Astrocyte (in vitro differentiated cells and primary cell): Measurements from ENCODE around the gene PCNP. TPM values are rescaled to one million over a fixed set of nuclear protein-coding genes. Genes with fewer than 3 reads are reported as not detected.
"Not testable (repeated sequence)": the region's sequence is repeated elsewhere in the genome, so short reads cannot be mapped to it uniquely, and the experiment has no call there.

ENCODE experiments used
- DNase-seq: peaks from one replicate; pipeline ENCODE4 v3.0.0-alpha.2; 2010; ENCODE audit warnings: low read depth
- FAIRE-seq: peaks from 2 replicates; lab custom pipeline; 2011; peaks lifted over from hg19 to GRCh38; lab: Jason Lieb, UNC
- H2AFZ ChIP-seq: 2 replicates; pipeline ENCODE4 v1.6.0; 2012; ENCODE audit warnings: low read depth, low read length, inconsistent platforms
- H3K27ac ChIP-seq: 2 replicates; pipeline ENCODE4 v1.5.1; 2011; ENCODE audit warnings: low read depth, low read length, inconsistent platforms
- H3K27me3 ChIP-seq: 2 replicates; pipeline ENCODE4 v1.6.0; 2011; ENCODE audit warnings: low read length, inconsistent platforms; ENCODE audit not compliant: insufficient read depth
- H3K36me3 ChIP-seq: 2 replicates; pipeline ENCODE4 v1.5.1; 2011; ENCODE audit warnings: low read length, inconsistent platforms; ENCODE audit not compliant: insufficient read depth
- H3K4me1 ChIP-seq: 2 replicates; pipeline ENCODE4 v1.5.1; 2011; ENCODE audit warnings: low read length, inconsistent platforms; ENCODE audit not compliant: insufficient read depth
- H3K4me2 ChIP-seq: 2 replicates; pipeline ENCODE4 v1.6.0; 2012; ENCODE audit warnings: low read length, inconsistent platforms
- H3K4me3 ChIP-seq: 2 replicates; pipeline ENCODE4 v1.5.1; 2011; ENCODE audit warnings: low read depth, mild to moderate bottlenecking, low read length, inconsistent platforms; ENCODE audit not compliant: insufficient read depth
- H3K79me2 ChIP-seq: 2 replicates; pipeline ENCODE4 v1.6.0; 2012; ENCODE audit warnings: mild to moderate bottlenecking, low read length, inconsistent platforms; ENCODE audit not compliant: insufficient read depth
- H3K9ac ChIP-seq: 2 replicates; pipeline ENCODE4 v1.6.0; 2012; ENCODE audit warnings: mild to moderate bottlenecking, low read length, inconsistent platforms
- H3K9me3 ChIP-seq: 2 replicates; pipeline ENCODE4 v1.5.1; 2012; ENCODE audit warnings: low read depth, mild to moderate bottlenecking, low read length, inconsistent platforms; ENCODE audit not compliant: insufficient read depth
- H4K20me1 ChIP-seq: 2 replicates; pipeline ENCODE4 v1.6.0; 2012; ENCODE audit warnings: low read length, inconsistent platforms; ENCODE audit not compliant: insufficient read depth
- H3K27ac Mint-ChIP-seq: one replicate; pipeline ENCODE4 v1.8.0; 2021; ENCODE audit warnings: mild to moderate bottlenecking, mixed read lengths; ENCODE audit not compliant: unreplicated experiment
- H3K27me3 Mint-ChIP-seq: one replicate; pipeline ENCODE4 v1.8.0; 2021; ENCODE audit warnings: low read depth, mixed read lengths; ENCODE audit not compliant: unreplicated experiment
- H3K36me3 Mint-ChIP-seq: one replicate; pipeline ENCODE4 v1.8.0; 2021; ENCODE audit warnings: low read depth, mixed read lengths; ENCODE audit not compliant: unreplicated experiment
- H3K4me1 Mint-ChIP-seq: one replicate; pipeline ENCODE4 v1.8.0; 2021; ENCODE audit warnings: low read depth, mixed read lengths; ENCODE audit not compliant: unreplicated experiment
- H3K4me3 Mint-ChIP-seq: one replicate; pipeline ENCODE4 v1.8.0; 2021; ENCODE audit warnings: mild to moderate bottlenecking, moderate library complexity, mixed read lengths; ENCODE audit not compliant: unreplicated experiment
- H3K9me3 Mint-ChIP-seq: one replicate; pipeline ENCODE4 v1.8.0; 2021; ENCODE audit warnings: mild to moderate bottlenecking, mixed read lengths; ENCODE audit not compliant: unreplicated experiment
- EZH2 ChIP-seq: IDR thresholded peaks from 2 replicates; pipeline ENCODE4 v1.6.1; 2012; ENCODE audit warnings: mild to moderate bottlenecking, low read length, inconsistent platforms; ENCODE audit not compliant: insufficient read depth
- total RNA-seq: library from RNA; stranded (reverse); gene quantifications from 2 replicates; pipeline ENCODE4 v1.2.1, GENCODE V29; 2021
- TF ChIP-seq, protein P1 (sequence below): IDR thresholded peaks from 2 replicates; pipeline ENCODE4 v1.5.1; 2011; ENCODE audit warnings: low read depth, mild to moderate bottlenecking, inconsistent platforms, low read length, moderate library complexity; ENCODE audit not compliant: insufficient read depth

Gene PCNP
- total RNA-seq, 1 donor from 2014 or later, result 151 TPM

DNA sequence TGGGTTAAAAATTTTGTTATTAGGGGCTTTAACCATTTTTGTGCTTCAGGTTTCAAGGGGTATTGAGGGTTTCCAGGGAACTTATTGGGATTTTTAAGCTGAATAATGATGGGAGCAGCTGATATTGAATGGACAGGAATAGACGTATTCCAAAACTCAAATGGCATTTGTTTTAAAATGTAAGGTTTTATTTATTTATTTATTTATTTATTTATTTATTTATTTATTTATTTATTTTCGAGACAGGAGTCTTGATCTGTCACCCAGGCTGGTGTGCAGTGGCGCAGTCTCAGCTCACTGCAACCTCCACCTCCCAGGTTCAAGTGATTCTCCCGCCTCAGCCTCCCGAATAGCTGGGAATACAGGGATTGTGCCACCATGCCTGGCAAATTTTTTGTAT lies 38.8 kb upstream of the PCNP start:
- no peak for TF ChIP-seq EZH2
- no peak overlapping the region for H3K27ac Mint-ChIP-seq
- H3K27me3 Mint-ChIP-seq, result peaks cover 17% of the 10 kb centered on the region
- no peak for DNase-seq
- no peak overlapping the region for H3K27ac ChIP-seq
- H3K9ac ChIP-seq, result no peak overlapping the region
- H3K4me1 ChIP-seq, result no peaks in the 10 kb centered on the region
- peaks cover 5% of the 10 kb centered on the region for H3K27me3 ChIP-seq
- FAIRE-seq, result no peak
- H3K36me3 ChIP-seq, result no peaks in the 10 kb centered on the region
- no peaks in the 10 kb centered on the region for H3K36me3 Mint-ChIP-seq
- H3K4me3 Mint-ChIP-seq, result no peak overlapping the region
- no peaks in the 10 kb centered on the region for H3K9me3 ChIP-seq
- no peak overlapping the region for H3K4me2 ChIP-seq
- no peak overlapping the region for H3K4me3 ChIP-seq
- H4K20me1 ChIP-seq, result no peaks in the 10 kb centered on the region
- H2AFZ ChIP-seq, result no peak overlapping the region
- H3K79me2 ChIP-seq, result no peaks in the 10 kb centered on the region
- peaks cover 16% of the 10 kb centered on the region for H3K4me1 Mint-ChIP-seq
- H3K9me3 Mint-ChIP-seq, result peaks cover 7% of the 10 kb centered on the region

DNA sequence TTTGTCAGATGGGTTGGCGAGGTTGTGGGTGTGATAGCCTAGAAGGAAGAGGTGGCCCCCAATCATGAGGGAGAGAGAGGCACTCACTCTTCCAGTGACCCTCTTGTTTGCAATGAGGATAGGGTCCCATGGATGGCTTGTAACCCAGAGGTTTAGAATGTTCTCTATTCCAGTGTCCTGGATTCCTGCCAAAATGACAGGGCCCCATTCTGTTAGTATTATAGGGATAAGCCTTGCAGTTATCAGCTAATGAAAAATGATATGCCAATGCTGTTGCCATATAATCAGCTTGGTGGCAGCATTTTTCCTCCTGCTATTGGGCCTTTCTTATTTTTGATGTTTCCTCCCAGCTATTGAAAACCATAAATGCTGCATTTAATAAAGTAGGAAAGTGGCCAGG lies 37.7 kb upstream of the PCNP start:
- H3K9me3 Mint-ChIP-seq, result peaks cover 7% of the 10 kb centered on the region
- no peaks in the 10 kb centered on the region for H4K20me1 ChIP-seq
- no peak overlapping the region for H3K4me3 Mint-ChIP-seq
- peaks cover 17% of the 10 kb centered on the region for H3K27me3 Mint-ChIP-seq
- H3K79me2 ChIP-seq, result no peaks in the 10 kb centered on the region
- H3K4me3 ChIP-seq, result no peak overlapping the region
- peaks cover 16% of the 10 kb centered on the region for H3K4me1 Mint-ChIP-seq
- H3K27ac ChIP-seq, result no peak overlapping the region
- H3K4me1 ChIP-seq, result no peaks in the 10 kb centered on the region
- FAIRE-seq, result no peak
- H3K27me3 ChIP-seq, result peaks cover 2% of the 10 kb centered on the region
- no peaks in the 10 kb centered on the region for H3K9me3 ChIP-seq
- H2AFZ ChIP-seq, result no peak overlapping the region
- no peaks in the 10 kb centered on the region for H3K36me3 ChIP-seq
- TF ChIP-seq EZH2, result no peak
- TF ChIP-seq, protein P1, sequence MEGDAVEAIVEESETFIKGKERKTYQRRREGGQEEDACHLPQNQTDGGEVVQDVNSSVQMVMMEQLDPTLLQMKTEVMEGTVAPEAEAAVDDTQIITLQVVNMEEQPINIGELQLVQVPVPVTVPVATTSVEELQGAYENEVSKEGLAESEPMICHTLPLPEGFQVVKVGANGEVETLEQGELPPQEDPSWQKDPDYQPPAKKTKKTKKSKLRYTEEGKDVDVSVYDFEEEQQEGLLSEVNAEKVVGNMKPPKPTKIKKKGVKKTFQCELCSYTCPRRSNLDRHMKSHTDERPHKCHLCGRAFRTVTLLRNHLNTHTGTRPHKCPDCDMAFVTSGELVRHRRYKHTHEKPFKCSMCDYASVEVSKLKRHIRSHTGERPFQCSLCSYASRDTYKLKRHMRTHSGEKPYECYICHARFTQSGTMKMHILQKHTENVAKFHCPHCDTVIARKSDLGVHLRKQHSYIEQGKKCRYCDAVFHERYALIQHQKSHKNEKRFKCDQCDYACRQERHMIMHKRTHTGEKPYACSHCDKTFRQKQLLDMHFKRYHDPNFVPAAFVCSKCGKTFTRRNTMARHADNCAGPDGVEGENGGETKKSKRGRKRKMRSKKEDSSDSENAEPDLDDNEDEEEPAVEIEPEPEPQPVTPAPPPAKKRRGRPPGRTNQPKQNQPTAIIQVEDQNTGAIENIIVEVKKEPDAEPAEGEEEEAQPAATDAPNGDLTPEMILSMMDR, result no peak
- no peaks in the 10 kb centered on the region for H3K36me3 Mint-ChIP-seq
- no peak overlapping the region for H3K27ac Mint-ChIP-seq
- no peak for DNase-seq
- no peak overlapping the region for H3K9ac ChIP-seq
- no peak overlapping the region for H3K4me2 ChIP-seq

DNA sequence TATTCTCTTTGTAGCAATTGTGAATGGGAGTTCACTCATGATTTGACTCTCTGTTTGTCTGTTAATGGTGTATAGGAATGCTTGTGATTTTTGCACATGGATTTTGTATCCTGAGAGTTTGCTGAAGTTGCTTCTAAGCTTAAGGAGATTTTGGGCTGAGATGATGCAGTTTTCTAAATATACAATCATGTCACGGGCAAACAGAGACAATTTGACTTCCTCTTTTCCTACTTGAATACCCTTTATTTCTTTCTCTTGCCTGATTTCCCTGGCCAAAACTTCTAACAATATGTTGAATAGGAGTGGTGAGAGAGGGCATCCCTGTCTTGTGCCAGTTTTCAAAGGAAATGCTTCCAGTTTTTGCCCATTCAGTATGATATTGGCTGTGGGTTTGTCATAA lies 37.0 kb upstream of the PCNP start:
- H3K9me3 ChIP-seq, H3K36me3 ChIP-seq, H2AFZ ChIP-seq, FAIRE-seq, H3K4me1 ChIP-seq, H3K4me1 Mint-ChIP-seq, H3K4me3 ChIP-seq, H3K27ac Mint-ChIP-seq, H3K9ac ChIP-seq, H3K27me3 ChIP-seq, H4K20me1 ChIP-seq, DNase-seq, H3K4me2 ChIP-seq, H3K9me3 Mint-ChIP-seq, H3K27ac ChIP-seq, H3K36me3 Mint-ChIP-seq, H3K79me2 ChIP-seq, H3K4me3 Mint-ChIP-seq: not testable (repeated sequence)
- peaks cover 17% of the 10 kb centered on the region for H3K27me3 Mint-ChIP-seq

DNA sequence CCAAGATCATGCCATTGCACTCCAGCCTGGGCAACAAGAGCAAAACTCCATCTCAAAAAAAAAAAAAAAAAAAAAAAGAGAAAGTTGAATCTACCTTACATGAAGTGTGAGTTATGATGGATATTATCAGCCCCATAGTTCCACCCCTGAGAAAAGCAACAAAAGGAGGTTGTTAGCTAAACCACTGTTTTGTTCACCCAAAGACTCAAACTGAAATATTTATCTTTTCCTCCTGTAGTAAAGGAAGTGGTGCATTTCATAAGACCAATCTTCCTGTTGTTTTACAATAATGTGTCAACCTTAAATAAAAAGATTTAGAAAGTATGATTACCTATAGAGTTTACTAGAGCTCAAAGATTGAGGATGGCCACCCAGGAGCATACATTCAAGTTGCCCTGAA lies 31.0 kb upstream of the PCNP start:
- Histone ChIP-seq H3K36me3 (no peaks in the 10 kb centered on the region), H3K27ac (no peak overlapping the region), H3K9me3 (no peaks in the 10 kb centered on the region), H2AFZ (no peak overlapping the region), H3K9ac (no peak overlapping the region), H3K27me3 (no peaks in the 10 kb centered on the region), H3K79me2 (no peaks in the 10 kb centered on the region), H3K4me1 (no peaks in the 10 kb centered on the region), H4K20me1 (no peaks in the 10 kb centered on the region), H3K4me2 (no peak overlapping the region), H3K4me3 (no peak overlapping the region)
- Mint-ChIP-seq H3K27me3 (peaks cover 15% of the 10 kb centered on the region), H3K4me1 (no peaks in the 10 kb centered on the region), H3K27ac (no peak overlapping the region), H3K9me3 (peaks cover 10% of the 10 kb centered on the region), H3K4me3 (no peak overlapping the region), H3K36me3 (no peaks in the 10 kb centered on the region)
- TF ChIP-seq, protein P1, result no peak
- no peak for TF ChIP-seq EZH2
- FAIRE-seq (no peak), DNase-seq (no peak)
